GM10847 (cell line): ENCODE data around the gene ZDHHC7.

Source experiments
- POLR2A ChIP-seq: IDR thresholded peaks from 2 replicates; pipeline ENCODE4 v1.6.1; 2011; ENCODE audit not compliant: insufficient read length; ENCODE audit errors: extremely low read depth

The ZDHHC7 gene

DNA sequence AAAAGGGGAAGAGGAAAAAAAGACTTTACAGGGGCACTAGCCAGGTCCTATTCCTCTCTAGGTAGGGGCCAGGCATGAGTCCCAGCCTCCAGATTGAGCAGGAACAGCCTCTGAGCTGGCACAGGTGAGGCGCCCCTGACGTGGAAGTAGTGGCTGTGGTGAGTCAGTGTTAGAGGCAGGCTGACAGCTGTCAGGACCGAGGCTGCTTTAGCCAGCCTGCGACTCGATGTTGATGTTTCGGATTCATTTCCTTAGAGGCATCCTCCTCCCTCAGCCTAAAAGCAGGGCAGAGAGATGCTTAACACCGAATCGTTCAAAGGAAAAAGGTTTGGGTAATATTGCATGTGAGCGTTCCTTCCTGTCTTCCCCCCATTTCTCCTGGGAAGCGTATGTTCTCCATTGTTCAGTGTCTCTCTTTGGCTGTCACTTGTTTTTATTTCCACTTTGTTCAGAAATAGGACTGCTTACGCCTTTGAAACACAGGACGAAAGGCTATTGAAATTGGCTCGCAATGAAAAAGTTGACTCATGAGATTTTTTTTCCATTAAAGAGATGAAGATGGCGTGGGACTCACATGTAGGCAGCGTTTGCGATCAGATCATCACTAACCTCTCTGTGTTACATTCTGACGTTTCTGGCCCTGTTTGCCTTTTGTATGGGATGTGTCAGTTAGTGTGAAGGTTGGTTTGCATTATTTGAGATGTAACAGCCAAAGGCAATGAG lies 17.5 kb upstream of the ZDHHC7 start:
- TF ChIP-seq POLR2A = no peak

DNA sequence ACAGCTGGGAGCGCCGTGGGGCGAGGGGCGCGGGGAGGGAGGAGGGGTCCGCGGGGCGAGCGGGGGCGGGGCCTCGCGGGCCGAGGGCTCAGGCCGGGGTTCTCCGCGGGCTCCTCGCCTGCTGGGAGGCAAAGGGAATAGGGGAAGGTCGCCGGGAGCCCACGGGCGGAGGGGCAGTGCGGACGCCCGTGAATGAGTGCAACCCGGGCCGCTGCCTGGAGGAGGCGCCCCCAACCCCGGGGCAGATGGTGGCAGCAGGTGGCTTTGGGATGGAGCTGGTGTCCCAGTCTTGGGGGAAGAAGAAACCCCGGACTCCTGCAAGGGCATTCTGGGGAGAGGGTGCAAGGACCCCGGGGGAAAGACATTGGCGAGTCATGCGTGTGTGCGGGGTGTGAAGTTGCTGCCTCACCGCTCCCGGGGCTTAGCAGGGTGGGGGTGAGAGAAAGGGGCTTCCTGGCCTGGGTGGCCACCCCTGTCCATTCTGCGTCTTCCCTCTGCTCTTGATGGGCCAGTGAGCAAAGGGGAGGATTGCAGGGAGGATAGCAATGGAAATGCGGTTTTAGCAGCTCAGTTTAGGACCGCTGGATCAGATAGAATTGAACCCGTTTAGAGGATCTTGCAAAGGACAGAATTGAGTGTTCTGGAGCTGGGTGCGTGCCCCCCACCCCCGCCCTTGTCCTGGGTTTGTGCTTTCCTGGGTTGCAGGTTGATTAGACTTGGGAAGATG lies 16.8 kb upstream of the ZDHHC7 start:
- no peak for TF ChIP-seq POLR2A

DNA sequence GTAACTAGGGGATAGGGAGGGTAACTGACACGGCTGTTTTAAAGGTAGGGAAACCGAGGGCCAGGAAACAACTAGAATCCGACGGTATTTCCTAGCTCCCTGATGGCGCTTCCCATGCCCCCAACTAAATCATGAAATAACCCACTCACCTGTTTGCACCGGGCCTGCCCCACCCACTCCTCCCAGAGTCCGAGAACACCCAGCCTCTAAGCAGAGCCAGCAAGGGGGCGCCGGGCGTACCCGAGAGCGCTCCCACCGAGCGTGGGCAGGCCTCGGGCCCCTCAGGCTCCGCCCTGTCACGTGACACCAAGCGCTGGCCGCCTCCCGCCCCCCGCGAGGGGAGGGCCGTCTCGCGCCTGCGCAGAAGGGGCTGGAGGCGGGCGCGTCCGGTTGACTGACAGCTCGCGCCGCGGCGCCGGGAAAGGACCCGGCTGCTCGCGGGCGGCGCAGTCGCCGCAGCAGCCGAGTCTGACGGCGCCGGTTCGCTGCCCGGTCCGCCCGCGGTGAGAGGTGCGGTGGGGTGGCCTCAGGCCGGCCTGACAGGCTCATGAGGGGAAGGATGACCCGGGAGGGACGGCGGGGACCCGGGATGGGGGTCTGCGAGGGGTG lies 16.1 kb upstream of the ZDHHC7 start, which contains the start of gene KIAA0513:
TSS of gene KIAA0513 (plus strand) at position 447 of the 609 bp plus-strand sequence. CDS start 39,277 bp downstream, outside the sequence.
- TF ChIP-seq POLR2A = peak; percentile 81

DNA sequence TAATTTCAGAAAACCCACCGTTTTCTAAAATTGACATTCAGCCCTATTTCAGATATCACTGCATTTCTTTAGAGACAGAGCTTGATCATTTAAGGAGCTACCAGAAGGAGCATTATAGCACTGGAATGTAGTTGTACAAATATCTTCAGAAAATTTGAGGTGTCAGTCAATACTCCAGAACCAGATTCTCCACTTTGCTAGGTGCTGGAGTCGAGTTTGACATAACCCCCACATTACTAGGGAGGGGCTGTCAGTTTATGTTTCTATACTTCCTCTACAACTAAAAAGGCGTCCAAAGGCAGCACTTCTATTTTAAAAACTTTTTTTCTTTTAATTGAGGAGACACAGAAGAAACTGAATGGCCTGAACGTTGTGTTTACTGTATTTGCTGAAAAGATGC lies 15.4 kb upstream of the ZDHHC7 start:
- TF ChIP-seq POLR2A = no peak

DNA sequence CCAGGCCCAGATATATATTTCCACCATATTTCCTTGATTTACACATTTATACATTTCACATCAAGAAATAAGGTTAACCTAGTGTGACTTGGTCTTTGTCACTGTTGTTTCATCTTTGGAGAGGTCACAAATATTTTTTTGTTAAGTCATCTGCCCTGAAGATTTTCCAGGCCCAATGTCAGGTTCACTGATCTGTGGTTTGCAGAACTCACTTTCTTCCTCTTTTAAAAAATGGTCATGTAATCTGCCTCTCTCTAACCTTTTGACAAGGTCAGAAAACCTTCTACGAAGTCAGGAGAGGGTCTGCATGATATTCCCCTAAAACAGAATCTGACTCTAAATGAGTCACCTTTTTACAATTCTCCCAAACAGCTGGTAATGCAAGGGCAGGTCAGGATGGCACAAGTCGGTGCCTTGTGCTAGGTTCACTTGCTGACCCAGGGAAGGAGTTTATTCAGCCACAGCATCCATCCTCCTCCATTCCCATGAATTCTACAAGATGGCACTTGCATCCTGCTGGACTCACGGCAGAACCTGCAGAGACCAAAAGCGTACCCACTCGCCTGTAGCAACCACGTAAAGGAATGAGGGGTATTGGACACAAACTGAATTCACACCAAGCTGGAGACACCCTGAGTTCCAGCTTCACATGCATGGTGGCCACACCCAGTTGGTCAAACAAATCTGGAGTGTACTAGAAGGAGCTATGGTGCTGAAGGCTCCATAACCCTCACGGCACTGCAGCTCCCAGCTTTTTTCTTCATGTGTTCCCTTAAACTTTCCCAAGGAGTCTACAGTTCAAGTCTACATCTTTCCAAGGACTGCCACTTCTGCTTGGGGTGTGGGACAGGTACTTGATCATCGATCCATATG lies 14.7 kb upstream of the ZDHHC7 start:
- TF ChIP-seq POLR2A = no peak

DNA sequence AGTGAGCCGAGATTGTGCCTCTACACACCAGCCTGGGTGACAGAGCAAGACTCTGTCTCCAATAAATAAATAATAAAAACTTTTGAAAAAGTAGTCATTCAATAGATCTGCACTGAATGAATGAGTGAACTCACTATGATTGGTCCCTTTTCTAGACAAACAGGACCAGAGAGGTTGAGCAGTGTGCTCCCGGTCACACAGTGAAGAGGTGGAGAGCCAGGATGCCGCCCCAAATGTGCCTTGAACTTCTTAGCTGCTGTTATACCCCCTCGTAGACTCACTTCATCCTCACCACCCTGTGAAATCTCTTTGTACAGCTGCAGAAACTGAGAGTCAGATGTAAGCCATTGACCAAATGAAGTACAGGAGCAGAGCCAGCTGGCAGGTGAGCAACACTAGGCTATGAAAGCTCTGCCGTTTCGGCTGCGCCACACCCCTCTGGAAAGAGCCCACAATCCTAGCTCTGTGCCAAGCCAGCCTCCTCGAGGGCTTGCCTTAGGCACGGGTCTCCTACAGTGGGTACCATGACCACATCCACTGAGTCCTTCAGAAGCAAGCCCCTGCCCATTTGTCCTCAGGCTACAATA lies 8.4 kb upstream of the ZDHHC7 start:
- no peak for TF ChIP-seq POLR2A

DNA sequence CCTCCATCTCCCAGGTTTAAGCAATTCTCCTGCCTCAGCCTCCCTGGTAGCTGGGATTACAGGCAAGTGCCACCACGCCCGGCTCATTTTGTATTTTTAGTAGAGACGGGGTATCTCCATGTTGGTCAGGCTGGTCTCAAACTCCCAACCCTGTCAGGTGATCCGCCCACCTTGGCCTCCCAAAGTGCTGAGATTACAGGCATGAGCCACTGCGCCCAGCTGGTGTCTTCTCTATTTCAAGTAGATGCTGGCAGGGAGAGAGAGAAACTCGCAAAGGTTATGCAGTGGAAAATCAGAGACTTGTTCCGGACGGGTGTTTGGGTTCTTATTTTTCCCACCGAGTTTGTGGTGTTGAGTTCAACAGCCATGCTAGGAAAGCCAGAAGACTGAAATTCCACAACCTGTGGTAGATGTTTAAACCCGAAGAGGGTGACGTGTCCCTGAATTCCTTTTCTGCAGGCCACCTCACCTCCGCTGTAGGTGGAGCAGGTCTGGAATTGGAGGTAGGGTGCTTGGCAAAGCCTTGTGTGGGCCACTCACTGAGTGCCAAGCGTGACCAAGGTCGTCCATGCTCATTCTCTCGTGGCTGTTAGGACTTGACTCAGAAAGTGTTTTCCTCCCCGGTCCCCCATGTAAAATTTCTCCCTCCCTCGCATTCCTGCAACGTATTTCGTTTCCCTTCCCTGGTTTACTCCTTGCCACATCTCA lies 7.3 kb upstream of the ZDHHC7 start:
- no peak for TF ChIP-seq POLR2A

DNA sequence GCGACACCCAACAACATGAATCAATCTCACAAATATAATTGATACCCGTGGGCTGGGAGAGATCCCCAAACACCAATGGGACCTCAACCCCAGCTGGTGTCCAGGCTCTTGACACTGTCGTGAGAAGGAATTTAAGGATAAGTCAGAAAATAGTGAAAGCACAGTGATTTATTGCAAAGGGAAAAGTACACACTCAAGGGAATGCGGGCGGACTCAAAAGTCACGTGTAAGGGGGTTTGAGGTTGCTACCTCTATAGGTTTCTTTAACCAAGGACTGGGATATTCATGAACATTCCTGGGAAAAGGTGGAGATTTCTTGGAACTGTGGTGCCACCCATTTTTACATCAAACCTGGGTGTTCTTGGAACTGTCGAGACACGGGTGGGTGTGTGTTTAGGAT lies 6.3 kb upstream of the ZDHHC7 start:
- no peak for TF ChIP-seq POLR2A

DNA sequence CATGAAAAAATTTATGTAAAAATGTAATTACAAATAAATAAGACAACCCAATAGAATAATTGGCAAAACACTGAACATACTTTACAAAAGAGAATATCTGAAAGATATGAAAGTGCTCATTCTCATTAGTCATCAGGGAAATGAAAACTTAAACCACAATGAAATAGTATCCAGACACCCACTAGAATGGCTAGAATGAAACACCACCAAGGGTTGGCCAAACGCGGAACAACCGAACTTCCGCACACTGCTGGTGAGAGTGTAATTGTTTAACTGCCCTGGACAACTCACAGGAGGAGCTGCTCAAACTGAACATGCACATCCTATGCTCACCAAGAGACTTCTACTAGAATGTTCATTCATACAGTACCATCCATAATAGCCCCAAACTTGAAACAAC lies 5.8 kb upstream of the ZDHHC7 start:
- TF ChIP-seq POLR2A = no peak

DNA sequence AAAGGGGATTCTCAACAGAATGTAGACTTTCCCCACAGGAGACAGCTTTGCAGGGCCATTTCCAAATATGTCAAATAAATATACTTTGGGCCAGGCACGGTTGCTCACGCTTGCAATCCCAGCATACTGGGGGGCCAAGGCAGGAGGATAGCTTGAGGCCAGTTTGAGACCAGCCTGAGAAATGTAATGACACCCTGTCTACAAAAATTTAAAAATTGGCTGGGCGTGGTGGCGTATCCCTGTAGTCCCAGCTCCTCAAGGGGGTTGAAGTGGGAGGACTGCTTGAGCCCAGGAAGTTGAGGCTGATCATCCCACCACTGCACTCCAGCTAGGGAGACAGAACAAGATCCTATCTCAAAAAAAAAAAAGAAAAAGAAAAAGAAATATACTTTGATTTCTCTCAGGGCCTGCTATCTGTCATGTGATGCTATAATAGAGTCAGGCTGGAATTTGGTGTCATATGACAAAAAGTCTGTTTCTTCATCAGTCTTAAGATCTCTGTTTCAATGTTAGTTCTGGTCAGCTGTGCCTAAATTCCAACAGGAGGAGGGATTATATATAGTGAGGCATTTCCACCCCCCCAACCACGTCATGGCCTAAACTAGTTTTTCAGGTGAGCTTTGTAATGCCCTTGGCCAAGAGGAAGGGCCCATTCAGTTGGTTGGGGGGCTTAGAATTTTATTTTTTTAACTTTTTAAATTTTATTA lies 4.3 kb upstream of the ZDHHC7 start:
- TF ChIP-seq POLR2A = no peak

DNA sequence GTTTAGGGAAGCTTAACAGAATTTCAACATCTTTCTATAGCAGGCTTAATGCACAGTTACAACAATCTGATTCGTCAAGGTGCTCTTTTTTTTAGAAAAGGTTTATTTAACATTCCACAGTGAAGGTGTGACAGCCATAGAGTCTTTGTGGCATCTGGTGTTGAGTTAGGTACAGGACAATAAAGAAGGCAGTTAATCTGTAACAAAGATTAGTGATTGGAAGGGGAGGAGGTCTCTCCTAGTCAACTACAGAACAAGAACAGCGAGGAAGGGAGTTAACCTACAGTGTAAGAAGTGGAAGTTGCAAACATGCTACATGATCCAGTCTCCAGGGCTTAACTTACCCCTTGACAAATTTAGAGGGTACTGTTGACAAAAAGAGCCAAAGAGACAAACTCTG lies 3.0 kb upstream of the ZDHHC7 start:
- no peak for TF ChIP-seq POLR2A

DNA sequence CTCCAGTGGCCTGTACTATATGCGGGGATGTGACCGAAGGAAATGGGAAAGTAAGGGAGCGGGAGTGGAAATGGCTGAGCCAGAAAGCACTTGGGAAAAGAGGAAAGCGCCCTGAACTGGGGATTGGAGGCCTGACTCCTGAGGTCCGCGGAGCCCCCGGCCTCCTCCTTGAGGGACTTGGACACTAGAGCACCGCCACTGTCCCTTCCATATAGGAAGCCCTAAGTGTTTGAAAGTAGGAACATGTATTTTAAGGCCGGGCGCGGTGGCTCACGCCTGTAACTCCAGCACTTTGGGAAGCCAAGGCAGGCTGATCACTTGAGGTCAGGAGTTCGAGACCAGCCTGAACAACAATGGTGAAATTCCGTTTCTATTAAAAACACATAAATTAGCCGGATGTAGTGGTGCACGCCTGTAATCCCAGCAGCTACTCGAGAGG lies 530 bp upstream of the ZDHHC7 start:
- TF ChIP-seq POLR2A = no peak

DNA sequence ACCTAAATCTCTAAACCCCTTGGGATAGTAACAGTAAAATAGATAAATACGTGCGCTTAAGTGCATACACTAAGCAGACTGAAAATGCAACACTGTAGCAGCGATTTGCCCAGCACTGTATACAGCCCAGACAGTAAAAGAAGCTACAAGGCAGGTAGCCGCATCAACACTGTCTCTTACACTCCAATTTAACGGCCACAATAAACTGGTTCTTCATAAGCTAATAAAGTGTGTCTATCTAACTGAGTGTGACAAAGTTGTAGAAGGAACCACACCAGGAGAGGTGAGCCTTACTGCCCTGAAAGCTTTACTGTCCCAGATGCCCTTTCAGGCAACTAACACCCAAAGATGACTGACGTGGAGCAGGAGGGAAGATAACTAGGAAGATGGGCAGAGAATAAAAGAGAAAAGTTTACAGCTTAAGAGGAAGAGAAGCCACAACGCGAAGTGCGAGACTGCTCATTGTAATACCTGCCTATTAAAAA lies 847 bp downstream of the ZDHHC7 start:
- TF ChIP-seq POLR2A = no peak
